ENCODE measurements around the gene RSKR. TPM values are rescaled to one million over a fixed set of nuclear protein-coding genes. Genes with fewer than 3 reads are reported as not detected.

The RSKR gene
- total and polyA plus RNA-seq, 9 of the 15 experiments (the other 6 are each of a cell fraction or from before 2014, with no cell fraction given), result 1.4 to 42.3 (median 16.2) TPM

GRCh38 chr17:28661635-28662526, 47.9 kb upstream of the RSKR start, which contains the start of the genes SDF2 and SUPT6H (continued):
- TF ChIP-seq SP1 (CRISPR knock-in tag; IDR thresholded peaks at IDR 0.05) (peak; percentile 93), POLR2A (conservative IDR thresholded peaks at IDR 0.05) (peak; percentile 97), ASH1L (IDR thresholded peaks at IDR 0.05; ENCODE audit: borderline replicate concordance, low read depth, partially characterized antibody) (peak; percentile 69), CSDE1 (IDR thresholded peaks at IDR 0.05) (peak in 1 of 2 experiments; percentile 53; a peak in 1 of 4 replicates), ZNF282 (CRISPR knock-in tag; IDR thresholded peaks at IDR 0.05) (peak; percentile 24; the same call in 1 of the 2 replicates), KLF1 (tag; IDR thresholded peaks at IDR 0.05) (peak; percentile 51; the same call in 1 of the 2 replicates), NR1H2 (CRISPR knock-in tag; IDR thresholded peaks at IDR 0.05) (peak; percentile 67; the same call in 1 of the 2 replicates), ZEB2 (IDR thresholded peaks at IDR 0.05) (no peak), MECOM (CRISPR knock-in tag; IDR thresholded peaks at IDR 0.05) (peak; percentile 21; the same call in 1 of the 2 replicates), ATF7 (IDR thresholded peaks at IDR 0.05) (peak; percentile 95), MEF2D (tag; conservative IDR thresholded peaks at IDR 0.05; ENCODE audit: low read depth) (no peak), TRIM24 (IDR thresholded peaks at IDR 0.05) (peak in 1 of 2 experiments; percentile 54; a peak in 2 of 4 replicates), ZNF197 (CRISPR knock-in tag; IDR thresholded peaks at IDR 0.05; ENCODE audit: low read depth) (no peak), NEUROD1 (IDR thresholded peaks at IDR 0.05; ENCODE audit: borderline replicate concordance, low read depth, low read length, partially characterized antibody) (peak; percentile 24), ZNF766 (CRISPR knock-in tag; conservative IDR thresholded peaks at IDR 0.05) (no peak), SMAD1 (IDR thresholded peaks at IDR 0.05; ENCODE audit: low read depth, low read length, partially characterized antibody) (peak; percentile 28), ARID1B (IDR thresholded peaks at IDR 0.05) (peak; percentile 36; the same call in 1 of the 2 replicates), MTA3 (IDR thresholded peaks at IDR 0.05; ENCODE audit: borderline replicate concordance) (peak; percentile 79), THRB (CRISPR knock-in tag; conservative IDR thresholded peaks at IDR 0.05) (no peak), ZNF12 (CRISPR knock-in tag; IDR thresholded peaks at IDR 0.05) (0 out of 2 replicates have a peak, but pooled peaks have one; percentile 32), NFE2L1 (tag; IDR thresholded peaks at IDR 0.05; ENCODE audit: borderline replicate concordance, low read depth) (no peak)
- TF ChIP-seq, protein P1, sequence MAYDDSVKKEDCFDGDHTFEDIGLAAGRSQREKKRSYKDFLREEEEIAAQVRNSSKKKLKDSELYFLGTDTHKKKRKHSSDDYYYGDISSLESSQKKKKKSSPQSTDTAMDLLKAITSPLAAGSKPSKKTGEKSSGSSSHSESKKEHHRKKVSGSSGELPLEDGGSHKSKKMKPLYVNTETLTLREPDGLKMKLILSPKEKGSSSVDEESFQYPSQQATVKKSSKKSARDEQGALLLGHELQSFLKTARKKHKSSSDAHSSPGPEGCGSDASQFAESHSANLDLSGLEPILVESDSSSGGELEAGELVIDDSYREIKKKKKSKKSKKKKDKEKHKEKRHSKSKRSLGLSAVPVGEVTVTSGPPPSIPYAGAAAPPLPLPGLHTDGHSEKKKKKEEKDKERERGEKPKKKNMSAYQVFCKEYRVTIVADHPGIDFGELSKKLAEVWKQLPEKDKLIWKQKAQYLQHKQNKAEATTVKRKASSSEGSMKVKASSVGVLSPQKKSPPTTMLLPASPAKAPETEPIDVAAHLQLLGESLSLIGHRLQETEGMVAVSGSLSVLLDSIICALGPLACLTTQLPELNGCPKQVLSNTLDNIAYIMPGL (CRISPR knock-in tag; IDR thresholded peaks at IDR 0.05), result peak; percentile 47
- TF ChIP-seq, protein P2, sequence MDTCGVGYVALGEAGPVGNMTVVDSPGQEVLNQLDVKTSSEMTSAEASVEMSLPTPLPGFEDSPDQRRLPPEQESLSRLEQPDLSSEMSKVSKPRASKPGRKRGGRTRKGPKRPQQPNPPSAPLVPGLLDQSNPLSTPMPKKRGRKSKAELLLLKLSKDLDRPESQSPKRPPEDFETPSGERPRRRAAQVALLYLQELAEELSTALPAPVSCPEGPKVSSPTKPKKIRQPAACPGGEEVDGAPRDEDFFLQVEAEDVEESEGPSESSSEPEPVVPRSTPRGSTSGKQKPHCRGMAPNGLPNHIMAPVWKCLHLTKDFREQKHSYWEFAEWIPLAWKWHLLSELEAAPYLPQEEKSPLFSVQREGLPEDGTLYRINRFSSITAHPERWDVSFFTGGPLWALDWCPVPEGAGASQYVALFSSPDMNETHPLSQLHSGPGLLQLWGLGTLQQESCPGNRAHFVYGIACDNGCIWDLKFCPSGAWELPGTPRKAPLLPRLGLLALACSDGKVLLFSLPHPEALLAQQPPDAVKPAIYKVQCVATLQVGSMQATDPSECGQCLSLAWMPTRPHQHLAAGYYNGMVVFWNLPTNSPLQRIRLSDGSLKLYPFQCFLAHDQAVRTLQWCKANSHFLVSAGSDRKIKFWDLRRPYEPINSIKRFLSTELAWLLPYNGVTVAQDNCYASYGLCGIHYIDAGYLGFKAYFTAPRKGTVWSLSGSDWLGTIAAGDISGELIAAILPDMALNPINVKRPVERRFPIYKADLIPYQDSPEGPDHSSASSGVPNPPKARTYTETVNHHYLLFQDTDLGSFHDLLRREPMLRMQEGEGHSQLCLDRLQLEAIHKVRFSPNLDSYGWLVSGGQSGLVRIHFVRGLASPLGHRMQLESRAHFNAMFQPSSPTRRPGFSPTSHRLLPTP (IDR thresholded peaks at IDR 0.05; ENCODE audit: borderline replicate concordance, extremely low read depth, insufficient read length), result no peak

Data from K562 (cell line).